ENCODE results near the gene TMEM30B.

- TF ChIP-seq FOXO4 (CRISPR knock-in tag; IDR thresholded peaks at IDR 0.05) (no peak), SREBF2 (CRISPR knock-in tag; IDR thresholded peaks at IDR 0.05) (no peak), SMARCE1 (IDR thresholded peaks at IDR 0.05) (no peak), CTCF (IDR thresholded peaks at IDR 0.05 in 2 of 3, conservative IDR thresholded peaks at IDR 0.05 in 1 of 3; ENCODE audit: insufficient read depth in 2 of 3, low read depth in 1 of 3, low read length in 3 of 3) (no peak)
These were observed 7.1 kb upstream of the TMEM30B start for GRCh38 chr14:61288228-61288627.

Measured in K562 (cell line).